NCI-H187 treated with DMSO at 0.1 percent for 48 hours (cell line): ENCODE data around the gene PHACTR2.
"Not testable (repeated sequence)": the region's sequence is repeated elsewhere in the genome, so short reads cannot be mapped to it uniquely, and the experiment has no call there.

Source experiments
- DNase-seq: peaks from one replicate; lab custom pipeline; 2025; lab: John Stamatoyannopoulos, UW

PHACTR2 gene

DNA sequence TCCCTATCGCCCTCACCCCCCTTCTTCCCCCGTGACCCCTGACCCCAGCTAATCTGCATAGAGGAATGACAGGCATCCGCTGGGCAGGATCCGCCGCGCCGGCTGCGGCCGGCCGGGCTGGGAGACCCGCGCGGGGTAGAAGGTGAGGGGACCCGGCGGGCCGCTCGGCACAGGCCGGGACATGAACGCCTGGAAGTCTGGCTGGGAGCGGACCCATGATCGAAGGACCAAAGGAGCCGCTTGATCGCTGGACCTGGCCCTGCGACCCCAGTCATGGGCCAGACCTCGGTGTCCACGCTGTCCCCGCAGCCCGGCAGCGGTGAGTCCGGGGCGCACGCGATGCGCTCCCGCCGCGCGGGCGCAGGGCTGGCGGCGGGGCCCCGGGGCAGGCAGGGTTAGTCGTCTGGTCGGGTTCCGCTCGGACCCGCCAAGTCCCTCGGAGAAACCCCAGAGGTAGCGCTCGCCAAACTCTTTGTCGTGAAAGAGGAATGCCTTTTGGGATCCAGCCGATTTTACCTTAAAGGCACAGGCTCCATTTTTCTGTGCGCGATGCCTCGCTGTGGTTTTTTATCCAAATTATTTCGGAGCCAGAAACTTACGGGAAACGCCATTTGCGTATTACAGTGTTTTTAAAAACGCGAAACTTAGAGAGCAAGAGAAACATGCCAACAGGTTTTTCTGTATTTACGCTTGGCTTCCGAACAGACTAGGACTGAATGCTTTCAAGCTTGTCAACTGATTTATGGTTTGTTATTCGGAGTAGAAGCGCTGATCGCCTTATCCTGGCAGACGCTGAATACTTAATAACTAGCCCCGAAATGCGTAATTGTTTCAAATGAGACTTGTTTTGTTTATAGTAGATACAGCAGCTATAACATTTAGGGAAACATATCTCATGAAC lies at the start of gene PHACTR2:
Gene PHACTR2, plus strand, starts transcription at position 75 of the 901 bp plus-strand sequence. Its CDS starts 199 bp downstream, at position 274.
- DNase-seq = no peak

DNA sequence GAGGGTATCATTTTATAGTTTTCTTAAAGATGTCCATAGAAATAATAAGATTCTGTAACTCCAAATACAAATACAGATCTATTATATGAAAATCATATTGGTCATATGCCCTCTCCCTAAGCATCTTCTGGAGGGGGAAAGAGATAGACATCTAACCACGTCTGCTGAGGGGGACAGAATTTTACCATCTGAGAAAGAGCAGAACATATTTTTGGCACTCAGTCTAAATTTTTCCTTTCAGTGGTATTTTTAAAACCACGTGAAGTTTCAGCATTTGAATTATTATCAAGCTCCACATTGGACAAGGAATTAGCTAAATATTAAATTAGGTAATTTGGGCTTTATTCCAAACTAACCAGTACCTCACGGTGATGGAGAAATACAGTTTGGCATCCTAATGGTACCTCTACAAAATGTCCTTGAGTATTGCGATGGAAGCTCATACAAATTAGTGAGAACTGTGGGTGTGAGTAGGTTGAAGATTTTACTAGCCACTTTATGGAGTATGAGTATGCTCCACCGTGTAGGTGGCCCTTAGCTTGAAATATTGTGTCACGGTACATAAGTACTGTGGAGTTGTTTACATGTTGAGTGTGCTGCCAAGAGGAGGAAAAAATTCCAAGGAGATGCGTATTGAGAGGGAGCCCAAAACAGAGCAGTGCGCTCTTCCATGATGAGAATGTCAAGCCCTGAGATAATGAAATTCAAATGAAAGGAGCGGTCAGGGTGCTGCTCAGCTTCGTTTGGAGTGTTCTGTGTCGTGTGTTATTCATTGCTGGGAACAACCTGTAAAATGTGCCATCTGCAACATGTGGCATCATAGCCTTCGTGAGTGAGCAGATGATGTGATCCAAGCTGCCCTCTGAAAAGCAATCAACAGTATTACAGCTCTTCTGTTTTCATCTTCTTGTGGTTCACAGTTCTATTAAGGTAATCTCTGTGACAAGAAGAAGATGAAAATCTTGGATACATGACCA lies 48.4 kb upstream of the PHACTR2 start:
- DNase-seq = no peak

DNA sequence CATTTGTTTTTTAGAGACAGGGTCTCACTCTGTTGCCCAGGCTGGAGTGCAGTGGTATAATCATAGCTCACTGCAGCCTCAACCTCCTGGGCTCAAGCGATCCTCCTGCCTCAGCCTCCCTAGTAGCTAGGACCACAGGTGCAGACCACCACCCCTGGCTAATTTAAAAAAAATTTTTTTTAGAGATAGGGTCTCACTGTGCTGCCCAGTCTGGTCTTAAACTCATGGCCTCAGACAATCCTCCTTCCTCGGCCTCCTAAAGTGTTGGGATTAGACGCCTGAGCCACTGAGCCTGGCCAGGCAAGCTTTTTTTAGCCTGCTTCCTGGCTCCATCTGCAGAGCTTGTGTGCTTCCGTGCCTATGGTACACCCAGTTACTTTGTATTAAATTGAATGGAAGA lies 46.6 kb upstream of the PHACTR2 start:
- DNase-seq = not testable (repeated sequence)

DNA sequence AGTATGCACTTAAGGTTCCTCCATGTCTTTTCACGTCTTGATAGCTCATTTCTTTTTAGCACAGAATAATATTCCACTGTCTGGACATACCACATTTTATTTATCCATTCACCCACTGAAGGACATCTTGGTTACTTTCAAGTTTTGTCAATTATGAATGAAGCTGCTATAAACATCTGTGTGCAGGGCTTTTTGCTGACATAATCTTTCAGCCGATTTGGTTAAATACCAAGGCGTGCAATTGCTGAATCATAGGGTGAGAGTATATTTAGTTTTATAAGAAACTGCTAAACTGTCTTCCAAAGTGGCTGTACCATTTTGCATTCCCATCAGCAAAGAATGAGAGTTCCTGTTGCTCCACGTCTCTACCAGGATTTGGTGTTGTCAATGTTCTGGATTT lies 44.9 kb upstream of the PHACTR2 start:
- DNase-seq = no peak

DNA sequence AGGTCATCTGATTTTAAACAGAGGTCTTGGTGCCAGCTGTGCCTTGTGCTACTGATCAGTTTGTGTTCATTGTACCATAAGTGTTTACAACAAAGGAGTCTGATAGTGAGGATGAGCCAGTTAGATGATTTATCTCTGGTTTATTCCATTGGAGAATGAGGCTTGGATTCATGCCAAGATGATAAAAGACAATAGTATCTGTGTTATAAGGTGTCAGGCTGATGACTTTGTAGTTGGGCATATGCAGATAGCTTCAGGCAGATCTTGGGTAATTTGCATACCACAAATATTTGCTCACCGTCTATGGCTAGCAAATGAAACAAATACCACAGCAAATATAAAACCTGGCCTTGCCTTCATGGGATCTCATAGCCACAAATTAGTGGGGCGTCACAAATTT lies 43.3 kb upstream of the PHACTR2 start:
- no peak for DNase-seq

DNA sequence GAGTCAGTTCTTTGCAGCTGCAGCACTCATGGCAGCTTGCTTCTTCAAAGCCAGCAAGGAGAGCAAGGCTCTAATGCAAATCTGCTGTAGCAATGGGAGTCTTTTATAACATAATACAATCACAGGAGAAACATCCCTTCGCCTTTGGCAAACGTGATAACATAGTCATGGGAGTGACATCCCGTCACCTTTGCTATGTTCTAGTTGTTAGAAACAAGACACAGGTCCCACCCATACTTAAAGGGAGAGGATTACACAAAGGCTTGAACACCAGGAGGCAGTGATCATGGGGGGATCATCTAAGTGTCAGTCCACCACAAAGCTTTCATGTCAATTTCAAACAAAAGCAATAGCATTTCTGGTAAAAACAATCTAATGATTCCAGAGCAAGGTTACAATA lies 40.1 kb upstream of the PHACTR2 start:
- DNase-seq = no peak

DNA sequence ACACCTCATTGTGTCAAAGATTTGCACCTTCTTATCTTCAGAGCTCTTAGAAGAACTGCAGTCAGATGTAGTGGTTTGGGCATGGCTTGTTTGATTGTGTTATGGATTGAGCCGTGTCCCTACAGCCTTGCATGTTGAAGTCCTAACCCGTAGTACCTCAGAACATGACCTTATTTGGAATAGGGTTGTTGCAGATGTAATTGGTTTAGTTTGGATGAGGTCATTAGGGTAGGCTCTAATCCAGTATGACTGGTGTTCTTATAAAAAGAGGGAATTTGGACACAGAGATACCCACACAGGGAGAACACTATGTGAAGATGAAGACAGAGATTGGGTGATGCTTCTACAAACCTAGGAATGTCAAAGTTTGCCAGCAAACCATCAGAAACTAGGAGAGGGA lies 35.4 kb upstream of the PHACTR2 start:
- no peak for DNase-seq

DNA sequence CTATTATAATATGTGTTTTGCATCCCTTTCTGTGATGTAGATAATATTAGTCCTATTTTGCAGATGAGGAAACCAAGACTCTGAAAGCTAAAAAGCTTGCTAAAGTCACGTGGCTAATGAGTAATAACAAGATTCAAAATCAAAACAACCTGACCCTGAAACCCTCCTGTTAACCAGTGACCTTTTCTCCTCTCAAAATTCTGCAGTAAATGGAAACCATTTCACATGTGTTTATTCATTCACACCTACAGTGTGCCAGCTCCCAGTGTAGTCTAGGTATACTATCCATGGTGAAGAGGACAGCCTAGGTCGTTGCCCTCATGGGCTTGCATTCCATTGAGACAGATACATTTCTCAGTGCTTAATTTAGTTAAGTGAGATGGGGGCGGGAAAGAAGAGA lies 30.6 kb upstream of the PHACTR2 start:
- no peak for DNase-seq

DNA sequence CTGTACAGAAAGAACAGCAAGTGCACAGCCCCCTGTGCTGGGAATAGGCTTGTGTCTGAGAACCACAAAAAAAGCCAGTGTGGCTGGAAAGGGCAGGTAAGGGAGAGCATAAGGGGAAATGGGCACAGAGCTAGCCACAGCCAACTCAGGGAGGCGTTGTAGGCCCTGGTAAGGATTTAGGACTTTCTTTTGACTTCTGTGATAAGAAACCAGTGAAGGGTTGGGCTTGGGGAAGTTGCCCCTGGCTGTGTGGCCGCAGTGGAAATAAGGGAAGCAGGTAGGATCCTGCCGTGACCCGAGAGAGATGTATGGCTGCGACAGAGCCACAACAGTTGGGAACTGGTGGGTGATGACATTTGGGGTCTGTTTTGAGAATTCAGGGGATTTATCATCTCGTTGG lies 30.0 kb upstream of the PHACTR2 start:
- DNase-seq = no peak

DNA sequence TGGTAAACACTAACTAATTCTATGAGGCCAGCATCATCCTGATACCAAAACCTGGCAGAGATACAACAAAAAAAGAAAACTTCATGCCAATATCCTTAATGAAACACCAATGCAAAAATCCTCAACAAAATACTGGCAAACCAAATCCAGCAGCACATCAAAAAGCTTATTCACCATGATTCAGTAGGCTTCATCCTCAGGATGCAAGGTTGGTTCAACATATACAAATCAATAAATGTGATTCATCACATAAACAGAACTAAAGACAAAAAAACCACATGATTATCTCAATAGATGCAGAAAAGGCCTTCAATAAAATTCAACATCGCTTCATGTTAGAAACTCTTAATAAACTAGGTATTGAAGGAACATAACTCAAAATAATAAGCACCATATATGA lies 28.4 kb upstream of the PHACTR2 start:
- DNase-seq = not testable (repeated sequence)

GRCh38 chr6:143651328-143651727 lies 26.4 kb upstream of the PHACTR2 start:
- DNase-seq = not testable (repeated sequence)

GRCh38 chr6:143652841-143653331 lies 24.9 kb upstream of the PHACTR2 start:
- no peak for DNase-seq

DNA sequence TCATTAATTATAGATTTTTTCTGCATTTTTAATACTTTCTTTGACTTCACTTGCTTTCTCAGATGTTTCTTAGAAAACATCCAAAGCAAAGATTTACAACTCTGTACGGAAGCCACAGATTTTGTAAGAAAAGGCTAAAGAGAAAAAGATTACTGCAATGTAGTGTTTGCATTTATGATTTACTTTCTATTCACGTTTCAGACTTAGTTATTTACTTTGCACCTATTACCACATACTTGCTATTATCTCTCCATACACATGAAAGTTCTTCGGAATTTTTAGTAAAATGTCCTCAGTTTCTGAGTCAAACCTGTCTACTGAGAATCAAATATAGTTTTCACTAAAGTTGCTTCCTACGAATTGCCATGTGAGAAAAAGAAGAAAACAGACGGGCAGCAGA lies 22.2 kb upstream of the PHACTR2 start:
- DNase-seq = no peak

- DNase-seq = no peak
Measured at GRCh38 chr6:143656026-143656425, 21.7 kb upstream of the PHACTR2 start.

DNA sequence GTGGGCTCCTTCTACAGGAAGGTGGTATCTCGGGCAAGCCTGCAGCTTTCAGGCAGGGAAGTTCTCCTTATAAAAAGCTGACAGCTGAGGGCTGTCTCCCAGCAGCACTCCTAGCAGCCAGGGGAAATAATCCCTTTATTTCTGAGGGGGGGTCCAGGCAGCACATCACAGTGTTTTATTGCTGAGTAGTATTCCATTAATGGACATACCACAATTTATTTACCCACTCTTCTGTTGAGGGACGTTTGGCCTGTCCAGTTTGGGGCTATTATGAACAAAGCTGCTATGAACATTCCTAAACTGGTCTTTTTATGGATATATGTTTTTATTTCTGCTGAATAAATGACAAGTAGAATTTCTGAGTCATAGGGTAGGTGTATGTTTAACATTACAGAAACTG lies 20.0 kb upstream of the PHACTR2 start:
- DNase-seq = no peak

- not testable (repeated sequence) for DNase-seq
Measured at GRCh38 chr6:143660170-143660569, 17.6 kb upstream of the PHACTR2 start.

DNA sequence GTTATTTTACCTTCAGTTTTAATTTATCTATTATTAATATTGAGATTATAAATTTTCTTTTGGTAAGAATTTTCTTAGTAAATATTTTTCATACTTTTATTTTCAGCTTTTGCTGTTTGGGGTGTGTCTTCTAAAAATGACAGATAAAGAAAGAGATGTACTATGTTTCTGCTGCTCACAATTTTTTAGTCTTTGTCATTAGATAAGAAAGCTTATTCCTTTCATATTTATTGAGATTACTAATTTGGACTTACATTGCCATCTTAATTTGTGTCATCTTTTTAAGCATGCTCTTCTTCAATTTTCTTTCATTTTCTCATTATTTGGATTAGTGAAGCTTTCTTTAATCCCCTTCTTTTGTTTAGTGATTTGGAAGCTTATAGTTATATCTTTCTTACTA lies 13.6 kb upstream of the PHACTR2 start:
- no peak for DNase-seq

DNA sequence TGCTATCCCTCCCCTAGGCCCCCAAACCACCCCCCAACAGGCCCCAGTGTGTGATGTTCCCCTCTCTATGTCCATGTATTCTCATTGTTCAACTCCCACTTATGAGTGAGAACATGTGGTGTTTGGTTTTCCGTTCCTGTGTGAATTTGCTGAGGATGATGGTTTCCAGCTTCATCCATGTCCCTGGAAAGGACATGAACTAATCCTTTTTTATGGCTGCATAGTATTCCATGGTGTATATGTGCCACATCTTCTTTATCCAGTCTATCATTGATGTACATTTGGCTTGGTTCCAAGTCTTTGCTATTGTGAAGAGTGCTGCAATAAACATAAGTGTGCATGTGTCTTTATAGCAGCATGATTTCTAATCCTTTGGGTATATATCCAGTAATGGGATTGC lies 11.8 kb upstream of the PHACTR2 start:
- not testable (repeated sequence) for DNase-seq

DNA sequence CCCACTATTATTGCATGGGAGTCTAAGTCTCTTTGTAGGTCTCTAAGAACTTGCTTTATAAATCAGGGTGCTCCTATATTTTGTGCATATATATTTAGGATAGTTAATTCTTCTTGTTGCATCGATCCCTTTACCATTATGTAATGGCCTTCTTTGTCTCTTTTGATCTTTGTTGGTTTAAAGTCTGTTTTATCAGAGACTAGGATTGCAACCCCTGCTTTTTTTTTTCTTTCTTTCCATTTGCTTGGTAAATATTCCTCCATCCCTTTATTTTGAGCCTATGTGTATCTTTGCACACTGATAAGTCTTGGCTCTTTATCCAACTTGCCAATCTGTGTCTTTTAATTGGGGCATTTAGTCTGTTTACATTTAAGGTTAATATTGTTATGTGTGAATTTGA lies 8.3 kb upstream of the PHACTR2 start:
- not testable (repeated sequence) for DNase-seq

DNA sequence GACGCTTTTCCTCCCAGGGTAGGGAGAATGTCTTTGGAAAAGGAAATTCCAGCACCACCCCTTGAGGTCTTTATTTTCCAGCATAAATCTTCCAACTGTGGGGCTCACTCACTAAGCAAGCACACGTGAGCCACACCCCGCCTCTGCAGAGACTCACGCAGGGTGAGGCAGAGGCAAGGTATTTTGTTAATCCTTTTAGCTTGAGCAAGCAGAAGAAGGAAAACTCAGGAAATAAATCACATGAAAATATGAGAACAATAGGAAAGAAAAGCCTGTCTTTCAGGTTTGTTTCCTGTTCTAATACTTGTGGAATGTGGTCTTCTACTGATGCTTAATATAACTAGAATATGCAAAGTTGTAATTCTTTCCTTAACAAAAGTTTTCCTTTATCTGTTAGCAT lies 4.1 kb upstream of the PHACTR2 start:
- DNase-seq = no peak

- DNase-seq = no peak
Measured at GRCh38 chr6:143674483-143675381, 3.0 kb upstream of the PHACTR2 start.
